GM21515 (cell line): ENCODE data around the gene ANXA2R.

Source experiments
- ATAC-seq: cut with Tn5 transposase; IDR thresholded peaks from one replicate; pipeline ENCODE4 v1.9.1; 2021; ENCODE audit not compliant: unreplicated experiment

The ANXA2R gene

DNA sequence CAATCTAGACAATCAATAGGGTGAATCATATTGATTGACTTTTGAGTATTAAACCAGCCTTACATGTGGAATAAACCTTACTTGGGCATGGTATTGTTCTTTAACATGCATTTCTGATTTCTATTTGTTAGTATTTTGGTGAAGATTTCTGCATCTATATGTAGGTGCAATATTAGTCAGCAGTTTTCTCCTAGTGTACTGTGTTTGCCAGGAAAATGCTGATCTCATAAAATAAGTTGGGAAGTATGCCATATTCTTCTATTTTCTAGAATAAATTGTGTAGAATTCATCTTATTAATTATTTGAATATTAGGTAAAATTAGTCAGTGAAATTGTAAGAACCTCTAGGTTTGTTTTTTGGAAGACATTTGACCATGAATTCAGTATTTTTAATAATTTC is 38.4 kb downstream of the ANXA2R start:
- no peak for ATAC-seq

GRCh38 chr5:43000914-43001313 is 39.2 kb downstream of the ANXA2R start:
- no peak for ATAC-seq

- no peak for ATAC-seq
These were observed 39.8 kb downstream of the ANXA2R start for GRCh38 chr5:43000111-43000840.

GRCh38 chr5:42995360-42995751 is 44.8 kb downstream of the ANXA2R start:
- no peak for ATAC-seq

DNA sequence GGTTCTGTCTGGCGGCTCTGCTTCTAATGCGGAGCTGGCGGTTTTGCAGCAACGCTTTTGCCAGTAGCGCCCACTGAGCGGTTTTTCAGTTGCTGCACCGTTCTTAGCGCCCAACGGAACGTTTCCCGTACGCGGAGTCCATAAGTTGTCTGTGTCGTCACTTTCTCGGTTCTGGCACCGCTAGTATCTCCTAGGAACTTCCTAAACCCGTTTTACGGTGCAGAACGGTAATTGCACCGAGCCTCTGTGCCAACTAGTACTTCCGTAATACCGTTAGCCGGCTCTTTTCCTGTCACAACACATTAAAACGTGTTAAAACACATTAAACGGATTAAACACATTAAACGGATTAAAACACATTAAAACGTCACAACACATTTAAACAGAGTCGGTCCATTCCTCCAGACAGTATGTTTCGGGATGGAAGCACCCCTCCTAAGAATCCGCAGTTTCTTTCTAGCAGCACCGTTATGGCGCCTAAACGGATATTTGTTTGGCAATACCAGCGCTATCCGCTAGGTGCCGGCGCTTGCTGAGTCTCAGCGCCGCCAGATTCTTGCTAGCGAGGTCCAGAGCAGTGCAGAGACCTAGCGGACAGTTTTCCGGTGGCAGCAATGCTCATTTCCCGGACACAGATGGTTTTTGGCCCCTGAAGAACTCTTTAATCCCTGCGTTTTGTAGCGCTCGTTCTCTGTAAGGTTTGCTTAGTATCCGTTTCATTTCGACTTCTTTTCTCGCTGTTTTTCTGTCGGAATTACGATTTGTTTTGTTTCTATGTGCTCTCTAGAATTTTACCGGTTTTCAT is 45.4 kb downstream of the ANXA2R start:
- peak; percentile 56 for ATAC-seq

- ATAC-seq = no peak
These were observed 45.9 kb downstream of the ANXA2R start for GRCh38 chr5:42994246-42994554.

- ATAC-seq = peak; percentile 9
These were observed 46.4 kb downstream of the ANXA2R start for GRCh38 chr5:42993516-42994245.

- peak; percentile 38 for ATAC-seq
These were observed 47.8 kb downstream of the ANXA2R start for GRCh38 chr5:42992088-42992879.

- ATAC-seq = peak; percentile 29
These were observed 48.6 kb downstream of the ANXA2R start for GRCh38 chr5:42991404-42992087.

DNA sequence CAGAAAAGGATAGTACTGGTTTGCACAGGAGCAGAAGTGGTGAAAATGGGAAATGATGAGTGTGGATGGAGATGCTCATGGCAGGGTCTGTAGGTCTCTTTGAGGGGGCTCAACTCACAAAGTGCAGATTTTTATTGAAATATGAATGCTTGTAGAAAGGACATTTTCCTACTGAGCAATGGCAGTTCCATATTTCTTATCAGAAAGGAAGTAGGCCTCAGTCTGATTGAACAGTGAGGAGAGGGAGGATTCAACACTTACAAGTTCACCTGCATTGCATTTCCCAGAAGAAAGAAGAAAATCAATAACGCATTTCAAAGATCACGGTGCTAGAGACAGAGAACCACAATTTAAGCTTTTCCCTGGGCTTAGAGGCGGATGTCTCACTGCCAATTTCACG is 49.2 kb downstream of the ANXA2R start:
- ATAC-seq = no peak
